Medulla oblongata (tissue), 1 donor: Measurements from ENCODE around the gene DEAF1.

Experiments used
- DNase-seq: peaks from one replicate; pipeline ENCODE4 v3.0.0-alpha.2; 2015; ENCODE audit errors: extremely low spot score

DEAF1 gene

GRCh38 chr11:612201-612960 is 82.6 kb downstream of the DEAF1 start:
- no peak for DNase-seq

- DNase-seq, result no peak
Observed at GRCh38 chr11:611001-611996, 83.7 kb downstream of the DEAF1 start.

- DNase-seq, result no peak
Observed at GRCh38 chr11:610146-610801, 84.7 kb downstream of the DEAF1 start.

DNA sequence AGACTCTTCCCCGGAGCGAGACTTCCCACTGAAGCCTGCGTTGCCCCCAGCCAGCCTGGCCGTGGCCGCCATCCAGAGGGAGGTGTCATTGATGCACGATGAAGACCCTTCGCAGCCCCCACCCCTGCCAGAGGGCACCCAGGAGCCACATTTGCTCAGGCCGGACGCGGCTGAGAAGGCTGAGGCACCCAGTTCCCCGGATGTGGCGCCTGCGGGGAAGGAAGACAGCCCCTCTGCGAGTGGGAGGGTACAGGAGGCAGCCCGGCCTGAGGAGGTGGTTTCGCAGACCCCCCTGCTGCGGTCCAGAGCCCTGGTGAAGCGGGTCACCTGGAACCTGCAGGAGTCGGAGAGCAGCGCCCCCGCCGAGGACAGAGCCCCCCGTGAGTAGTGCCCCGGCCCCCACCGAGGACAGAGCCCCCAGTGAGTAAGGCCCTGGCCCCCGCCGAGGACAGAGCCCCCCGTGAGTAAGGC is 85.6 kb downstream of the DEAF1 start:
- DNase-seq, result no peak

DNA sequence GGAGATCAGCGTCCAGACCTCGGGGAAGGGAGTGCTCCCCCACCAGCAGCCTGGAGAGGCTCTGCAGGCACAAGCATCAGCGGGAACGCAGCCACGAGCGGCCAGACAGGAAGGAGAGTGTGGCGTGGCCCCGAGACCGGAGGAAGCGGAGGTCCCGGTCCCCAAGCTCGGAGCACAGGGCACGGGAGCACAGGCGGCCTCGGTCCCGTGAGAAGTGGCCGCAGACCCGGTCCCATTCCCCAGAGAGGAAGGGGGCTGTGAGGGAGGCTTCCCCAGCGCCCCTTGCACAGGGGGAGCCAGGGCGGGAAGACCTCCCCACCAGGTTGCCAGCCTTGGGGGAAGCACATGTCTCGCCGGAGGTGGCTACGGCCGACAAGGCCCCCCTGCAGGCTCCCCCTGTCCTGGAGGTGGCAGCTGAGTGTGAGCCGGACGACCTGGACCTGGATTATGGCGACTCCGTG is 86.2 kb downstream of the DEAF1 start:
- DNase-seq, result no peak

GRCh38 chr11:607971-608659 is 86.9 kb downstream of the DEAF1 start:
- DNase-seq, result no peak

DNA sequence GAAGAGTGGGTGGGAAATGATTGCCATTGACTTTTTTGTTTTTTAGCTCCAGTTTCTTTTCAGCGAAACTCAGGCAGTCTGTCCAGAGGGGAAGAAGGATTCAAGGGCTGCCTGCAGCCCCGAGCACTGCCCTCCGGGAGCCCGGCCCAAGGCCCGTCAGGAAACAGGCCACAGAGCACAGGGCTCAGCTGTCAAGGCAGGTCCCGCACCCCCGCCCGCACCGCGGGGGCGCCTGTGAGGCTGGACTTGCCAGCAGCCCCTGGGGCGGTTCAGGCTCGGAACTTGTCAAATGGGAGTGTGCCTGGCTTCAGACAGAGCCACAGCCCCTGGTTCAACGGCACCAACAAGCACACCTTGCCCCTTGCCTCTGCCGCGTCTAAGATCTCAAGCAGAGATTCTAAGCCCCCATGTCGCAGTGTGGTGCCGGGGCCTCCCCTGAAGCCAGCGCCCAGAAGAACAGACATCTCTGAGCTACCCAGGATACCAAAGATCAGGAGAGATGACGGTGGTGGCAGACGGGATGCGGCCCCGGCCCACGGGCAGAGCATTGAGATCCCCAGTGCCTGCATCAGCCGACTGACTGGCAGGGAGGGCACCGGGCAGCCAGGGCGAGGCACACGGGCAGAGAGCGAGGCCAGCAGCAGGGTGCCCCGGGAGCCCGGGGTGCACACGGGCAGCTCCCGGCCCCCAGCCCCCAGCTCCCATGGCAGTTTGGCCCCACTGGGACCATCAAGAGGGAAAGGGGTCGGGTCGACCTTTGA is 87.8 kb downstream of the DEAF1 start:
- no peak for DNase-seq

DNA sequence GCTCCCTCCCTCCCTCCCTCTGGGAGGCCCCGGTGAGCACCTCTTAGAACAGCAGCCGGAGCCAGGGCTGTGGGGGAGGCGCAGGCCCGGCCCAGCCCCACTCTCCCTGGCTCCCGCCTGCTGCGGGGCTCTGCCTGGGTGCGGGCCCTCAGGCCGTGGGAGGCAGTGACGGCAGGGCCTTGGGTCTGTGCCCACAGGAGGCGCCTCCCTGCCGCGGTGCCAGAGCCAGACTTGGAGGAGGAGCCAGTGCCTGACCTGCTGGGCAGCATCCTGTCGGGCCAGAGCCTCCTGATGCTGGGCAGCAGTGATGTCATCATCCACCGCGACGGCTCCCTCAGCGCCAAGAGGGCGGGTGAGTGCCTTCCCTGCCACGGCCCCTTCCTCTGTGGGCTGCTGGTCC is 88.8 kb downstream of the DEAF1 start:
- peak; percentile 22 for DNase-seq

GRCh38 chr11:605286-606129 is 89.5 kb downstream of the DEAF1 start:
- DNase-seq, result no peak

DNA sequence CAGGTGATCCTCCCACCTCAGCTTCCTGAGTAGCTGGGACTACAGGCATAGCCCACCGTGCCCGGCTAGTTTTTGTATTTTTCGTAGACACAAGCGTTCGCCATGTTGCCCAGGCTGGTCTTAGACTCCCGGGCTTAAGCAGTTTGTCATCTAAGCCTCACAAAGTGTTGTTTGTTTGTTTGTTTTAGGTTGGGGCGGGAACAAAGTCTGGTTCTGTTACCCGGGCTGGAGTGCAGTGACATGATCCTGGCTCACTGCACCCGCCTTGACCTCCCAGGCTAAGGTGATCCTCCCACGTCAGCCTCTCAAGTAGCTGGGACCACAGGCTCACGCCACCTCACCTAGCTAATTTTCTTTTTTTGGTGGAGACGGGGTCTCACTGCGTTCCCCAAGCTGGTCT is 91.9 kb downstream of the DEAF1 start:
- no peak for DNase-seq

GRCh38 chr11:601573-602245 is 93.3 kb downstream of the DEAF1 start:
- DNase-seq, result no peak

- no peak for DNase-seq
Observed at GRCh38 chr11:598005-598680, 96.9 kb downstream of the DEAF1 start.

GRCh38 chr11:597166-597725 is 97.8 kb downstream of the DEAF1 start:
- DNase-seq, result no peak

DNA sequence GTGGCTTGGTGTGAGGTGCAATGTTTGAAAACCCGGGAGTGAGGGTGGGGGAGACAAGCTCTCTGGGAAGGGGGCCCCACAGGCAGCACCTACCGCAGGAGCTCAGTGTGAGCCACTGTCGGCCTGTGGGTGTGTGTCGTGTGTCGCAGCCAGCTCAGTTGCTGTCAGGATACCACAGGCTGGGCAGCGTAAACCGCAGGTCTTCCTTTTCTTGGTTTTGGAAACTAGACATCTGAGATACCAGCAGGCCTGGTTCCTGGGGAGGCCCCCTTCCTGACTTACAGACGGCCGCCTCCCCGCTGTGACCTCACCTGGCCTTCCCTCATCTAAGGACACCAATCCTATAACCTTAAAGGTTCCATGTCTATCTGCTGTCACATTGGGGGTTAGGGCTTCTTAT is 98.6 kb downstream of the DEAF1 start:
- no peak for DNase-seq

DNA sequence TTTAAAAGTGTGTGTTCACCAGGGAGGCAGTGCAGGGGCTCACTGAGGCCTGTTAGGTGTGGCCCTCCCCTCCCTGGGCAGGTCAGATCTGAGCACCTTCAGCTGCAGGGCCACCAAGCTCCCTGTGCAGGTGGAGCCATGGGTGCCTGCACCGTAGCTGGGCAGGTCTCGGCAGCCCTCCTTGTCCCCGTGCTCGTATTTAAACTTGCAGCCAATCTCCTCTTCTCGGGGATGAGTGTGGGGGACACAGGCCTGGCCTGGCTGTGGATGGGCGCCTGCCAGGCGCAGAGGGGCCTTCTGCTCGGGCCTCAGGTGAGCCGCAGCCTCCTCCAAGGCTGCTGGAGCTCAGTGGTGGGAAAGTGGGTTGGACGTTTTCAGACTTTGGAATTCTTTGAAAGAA is 99.6 kb downstream of the DEAF1 start:
- no peak for DNase-seq
